H9 (cell line): ENCODE data around the gene SPTA1. TPM values are rescaled to one million over a fixed set of nuclear protein-coding genes. Genes with fewer than 3 reads are reported as not detected.

Experiments used
- DNase-seq: peaks from one replicate; pipeline ENCODE4 v3.0.0-alpha.2; 2017
- H2AFZ ChIP-seq: one replicate; pipeline ENCODE4 v1.6.1; 2013; ENCODE audit warnings: mild to moderate bottlenecking, low read length, control low read depth, moderate library complexity
- H2AK5ac ChIP-seq: 2 replicates; pipeline ENCODE4 v1.6.1; 2013; ENCODE audit warnings: low read length, control low read depth, mixed read lengths; ENCODE audit not compliant: insufficient read length
- H2BK120ac ChIP-seq: one replicate; pipeline ENCODE4 v1.6.1; 2013; ENCODE audit warnings: low read depth, mild to moderate bottlenecking, low read length, control low read depth, inconsistent platforms; ENCODE audit not compliant: poor library complexity, severe bottlenecking
- H2BK12ac ChIP-seq: 2 replicates; pipeline ENCODE4 v1.6.1; 2013; ENCODE audit warnings: low read length, control low read depth, mixed read lengths, low read depth; ENCODE audit not compliant: insufficient read length
- H2BK15ac ChIP-seq: 2 replicates; pipeline ENCODE4 v1.6.1; 2013; ENCODE audit warnings: low read depth, low read length, control low read depth
- H2BK20ac ChIP-seq: one replicate; pipeline ENCODE4 v1.6.1; 2013; ENCODE audit warnings: low read depth, mild to moderate bottlenecking, low read length, control low read depth, inconsistent platforms; ENCODE audit not compliant: poor library complexity, severe bottlenecking
- H2BK5ac ChIP-seq: 2 replicates; pipeline ENCODE4 v1.6.1; 2013; ENCODE audit warnings: low read length, control low read depth, mixed read lengths; ENCODE audit not compliant: insufficient read length
- H3K14ac ChIP-seq: 2 replicates; pipeline ENCODE4 v1.6.1; 2013; ENCODE audit warnings: low read length, control low read depth; ENCODE audit not compliant: insufficient read depth
- H3K18ac ChIP-seq: 2 replicates; pipeline ENCODE4 v1.6.1; 2013; ENCODE audit warnings: low read depth, mild to moderate bottlenecking, mixed read lengths, low read length, control low read depth; ENCODE audit not compliant: insufficient read length
- H3K23ac ChIP-seq: 2 replicates; pipeline ENCODE4 v1.6.1; 2013; ENCODE audit warnings: low read length, control low read depth, mixed read lengths, low read depth; ENCODE audit not compliant: insufficient read length
- H3K23me2 ChIP-seq: 2 replicates; pipeline ENCODE4 v1.6.1; 2013; ENCODE audit warnings: low read depth, mild to moderate bottlenecking, mixed read lengths, low read length, control low read depth; ENCODE audit not compliant: insufficient read length, poor library complexity, severe bottlenecking
- H3K27ac ChIP-seq: 2 replicates; pipeline ENCODE4 v1.5.1; 2013; ENCODE audit warnings: low read length, control low read depth, mixed read lengths, low read depth; ENCODE audit not compliant: insufficient read length
- H3K27me3 ChIP-seq: 2 replicates; pipeline ENCODE4 v1.6.1; 2013; ENCODE audit warnings: low read length, control low read depth, inconsistent platforms; ENCODE audit not compliant: insufficient read depth
- H3K4ac ChIP-seq: 2 replicates; pipeline ENCODE4 v1.6.1; 2013; ENCODE audit warnings: low read depth, mild to moderate bottlenecking, control low read depth, inconsistent platforms, low read length, moderate library complexity
- H3K4me1 ChIP-seq: 2 replicates; pipeline ENCODE4 v1.6.1; 2013; ENCODE audit warnings: low read length, control low read depth, inconsistent platforms; ENCODE audit not compliant: insufficient read depth
- H3K4me2 ChIP-seq: 2 replicates; pipeline ENCODE4 v1.6.1; 2013; ENCODE audit warnings: low read length, control low read depth, mixed read lengths; ENCODE audit not compliant: insufficient read length, insufficient read depth
- H3K56ac ChIP-seq: 2 replicates; pipeline ENCODE4 v1.6.1; 2013; ENCODE audit warnings: low read depth, mild to moderate bottlenecking, mixed read lengths, low read length, control low read depth; ENCODE audit not compliant: insufficient read length
- H3K79me1 ChIP-seq: 2 replicates; pipeline ENCODE4 v1.6.1; 2013; ENCODE audit warnings: low read depth, mild to moderate bottlenecking, moderate library complexity, low read length, control low read depth, inconsistent platforms; ENCODE audit not compliant: insufficient read depth, poor library complexity, severe bottlenecking
- H3K79me2 ChIP-seq: 2 replicates; pipeline ENCODE4 v1.6.1; 2013; ENCODE audit warnings: low read length, control low read depth, inconsistent platforms; ENCODE audit not compliant: insufficient read depth
- H3K9ac ChIP-seq: 2 replicates; pipeline ENCODE4 v1.6.1; 2013; ENCODE audit warnings: low read length, control low read depth, mixed read lengths; ENCODE audit not compliant: insufficient read length; ENCODE audit errors: extremely low read depth
- H3K9me3 ChIP-seq: one replicate; pipeline ENCODE4 v1.6.1; 2013; ENCODE audit warnings: low read depth, low read length, inconsistent platforms; ENCODE audit not compliant: control insufficient read depth
- H3T11ph ChIP-seq: one replicate; pipeline ENCODE4 v1.6.1; 2013; ENCODE audit warnings: mild to moderate bottlenecking, low read length, control low read depth, inconsistent platforms
- H4K20me1 ChIP-seq: one replicate; pipeline ENCODE4 v1.6.1; 2013; ENCODE audit not compliant: control insufficient read depth, insufficient read length, insufficient read depth
- H4K5ac ChIP-seq: 2 replicates; pipeline ENCODE4 v1.6.1; 2013; ENCODE audit warnings: low read depth, mild to moderate bottlenecking, mixed read lengths, low read length, control low read depth; ENCODE audit not compliant: insufficient read length
- H4K8ac ChIP-seq: replicated peaks from 2 replicates; pipeline ENCODE4 v1.6.1; 2013; ENCODE audit warnings: low read length, control low read depth, mixed read lengths, low read depth; ENCODE audit not compliant: insufficient read length
- H4K91ac ChIP-seq: 2 replicates; pipeline ENCODE4 v1.6.1; 2013; ENCODE audit warnings: low read depth, mild to moderate bottlenecking, moderate library complexity, mixed read lengths, low read length, control low read depth; ENCODE audit not compliant: insufficient read length
- H3K27ac Mint-ChIP-seq, 3 experiments: 2 replicates in 2 of 3; 3 replicates in 1 of 3; pipeline ENCODE4 v1.8.0; 2020 to 2021; ENCODE audit warnings: mixed read lengths in 3 of 3, mild to moderate bottlenecking in 1 of 3, moderate library complexity in 1 of 3
- H3K27me3 Mint-ChIP-seq: 2 replicates; pipeline ENCODE4 v1.8.0; 2021; ENCODE audit warnings: low read depth, mild to moderate bottlenecking, moderate library complexity, mixed read lengths
- H3K36me3 Mint-ChIP-seq, 3 experiments: 2 replicates in 2 of 3; 3 replicates in 1 of 3; pipeline ENCODE4 v1.8.0; 2020 to 2021; ENCODE audit warnings: low read depth in 3 of 3, mixed read lengths in 3 of 3; ENCODE audit not compliant: insufficient read depth in 1 of 3
- H3K4me1 Mint-ChIP-seq, 2 experiments: 2 replicates each; pipeline ENCODE4 v1.8.0; 2020; ENCODE audit warnings: mixed read lengths in 2 of 2
- H3K4me3 Mint-ChIP-seq, 2 experiments: 2 replicates in 1 of 2; 3 replicates in 1 of 2; pipeline ENCODE4 v1.8.0; 2020 to 2021; ENCODE audit warnings: mild to moderate bottlenecking in 2 of 2, mixed read lengths in 2 of 2, moderate library complexity in 1 of 2
- H3K9me3 Mint-ChIP-seq, 2 experiments: 2 replicates in 1 of 2; 3 replicates in 1 of 2; pipeline ENCODE4 v1.8.0; 2020; ENCODE audit warnings: mild to moderate bottlenecking in 2 of 2, mixed read lengths in 2 of 2, moderate library complexity in 1 of 2
- WGBS: extraction: QIAGEN DNeasy Blood & Tissue Kit; methylation state at CpG from one replicate; pipeline ENCODE4 v1.1.7; 2013; ENCODE audit warnings: missing lambda C conversion rate, low lambda C conversion rate, mixed read lengths; ENCODE audit not compliant: insufficient read length; ENCODE audit errors: extremely low coverage; 5-methylcytosine and 5-hydroxymethylcytosine counted together
- total RNA-seq: library from RNA; stranded (reverse); gene quantifications from 2 replicates; pipeline ENCODE4 v1.2.1, GENCODE V29; 2021
- TF ChIP-seq, protein P1 (sequence below): fragments of 200-600 bp; sonication (generic); conservative IDR thresholded peaks from 3 replicates; pipeline ENCODE4 v1.8.0; 2021; ENCODE audit warnings: antibody characterized with exemption, mild to moderate bottlenecking

The SPTA1 gene
- total RNA-seq, 1 experiment from 2014 or later: not detected

GRCh38 chr1:158719664-158720063 lies 33.1 kb upstream of the SPTA1 start:
- H3K23ac ChIP-seq: no peak overlapping the region
- H3K14ac ChIP-seq: no peak overlapping the region
- H3K4me3 Mint-ChIP-seq: no peak overlapping the region
- no peaks in the 10 kb centered on the region for H4K20me1 ChIP-seq
- H4K5ac ChIP-seq: no peak overlapping the region
- H3K27me3 Mint-ChIP-seq: no peaks in the 10 kb centered on the region; the same call in 1 of the 2 replicates
- TF ChIP-seq, protein P1, sequence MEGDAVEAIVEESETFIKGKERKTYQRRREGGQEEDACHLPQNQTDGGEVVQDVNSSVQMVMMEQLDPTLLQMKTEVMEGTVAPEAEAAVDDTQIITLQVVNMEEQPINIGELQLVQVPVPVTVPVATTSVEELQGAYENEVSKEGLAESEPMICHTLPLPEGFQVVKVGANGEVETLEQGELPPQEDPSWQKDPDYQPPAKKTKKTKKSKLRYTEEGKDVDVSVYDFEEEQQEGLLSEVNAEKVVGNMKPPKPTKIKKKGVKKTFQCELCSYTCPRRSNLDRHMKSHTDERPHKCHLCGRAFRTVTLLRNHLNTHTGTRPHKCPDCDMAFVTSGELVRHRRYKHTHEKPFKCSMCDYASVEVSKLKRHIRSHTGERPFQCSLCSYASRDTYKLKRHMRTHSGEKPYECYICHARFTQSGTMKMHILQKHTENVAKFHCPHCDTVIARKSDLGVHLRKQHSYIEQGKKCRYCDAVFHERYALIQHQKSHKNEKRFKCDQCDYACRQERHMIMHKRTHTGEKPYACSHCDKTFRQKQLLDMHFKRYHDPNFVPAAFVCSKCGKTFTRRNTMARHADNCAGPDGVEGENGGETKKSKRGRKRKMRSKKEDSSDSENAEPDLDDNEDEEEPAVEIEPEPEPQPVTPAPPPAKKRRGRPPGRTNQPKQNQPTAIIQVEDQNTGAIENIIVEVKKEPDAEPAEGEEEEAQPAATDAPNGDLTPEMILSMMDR: no peak
- H3K79me1 ChIP-seq: no peaks in the 10 kb centered on the region
- no peaks in the 10 kb centered on the region for H3K4me1 Mint-ChIP-seq
- H3K9me3 Mint-ChIP-seq: no peaks in the 10 kb centered on the region
- H3K9ac ChIP-seq: no peak overlapping the region
- H3K56ac ChIP-seq: no peak overlapping the region
- no peak overlapping the region for H3K4me2 ChIP-seq
- H3K27ac ChIP-seq: no peak overlapping the region
- no peak overlapping the region for H4K8ac ChIP-seq
- no peak overlapping the region for H3K27ac Mint-ChIP-seq
- H3K4ac ChIP-seq: no peak overlapping the region
- no peaks in the 10 kb centered on the region for H3K23me2 ChIP-seq
- H2AFZ ChIP-seq: no peak overlapping the region
- no peak for DNase-seq
- H3T11ph ChIP-seq: no peak overlapping the region
- H3K79me2 ChIP-seq: no peaks in the 10 kb centered on the region
- H2BK12ac ChIP-seq: no peak overlapping the region
- no peak overlapping the region for H2BK15ac ChIP-seq
- no peaks in the 10 kb centered on the region for H3K4me1 ChIP-seq
- no peak overlapping the region for H2AK5ac ChIP-seq
- no peak overlapping the region for H2BK5ac ChIP-seq
- H3K9me3 ChIP-seq: no peaks in the 10 kb centered on the region
- no peak overlapping the region for H2BK20ac ChIP-seq
- no peak overlapping the region for H2BK120ac ChIP-seq
- H3K36me3 Mint-ChIP-seq: no peaks in the 10 kb centered on the region
- WGBS: no CpG with 5 or more reads among the region's 3 CpGs
- H3K18ac ChIP-seq: no peak overlapping the region
- no peaks in the 10 kb centered on the region for H3K27me3 ChIP-seq
- H4K91ac ChIP-seq: no peak overlapping the region
